NCI-H446 treated with DMSO at 0.1 percent for 48 hours (cell line): ENCODE results near the gene HIVEP3.

Experiments used
- DNase-seq: peaks from one replicate; lab custom pipeline; 2025; lab: John Stamatoyannopoulos, UW

Gene HIVEP3

GRCh38 chr1:41515778-41516167, 402.9 kb downstream of the HIVEP3 start:
- no peak for DNase-seq

DNA sequence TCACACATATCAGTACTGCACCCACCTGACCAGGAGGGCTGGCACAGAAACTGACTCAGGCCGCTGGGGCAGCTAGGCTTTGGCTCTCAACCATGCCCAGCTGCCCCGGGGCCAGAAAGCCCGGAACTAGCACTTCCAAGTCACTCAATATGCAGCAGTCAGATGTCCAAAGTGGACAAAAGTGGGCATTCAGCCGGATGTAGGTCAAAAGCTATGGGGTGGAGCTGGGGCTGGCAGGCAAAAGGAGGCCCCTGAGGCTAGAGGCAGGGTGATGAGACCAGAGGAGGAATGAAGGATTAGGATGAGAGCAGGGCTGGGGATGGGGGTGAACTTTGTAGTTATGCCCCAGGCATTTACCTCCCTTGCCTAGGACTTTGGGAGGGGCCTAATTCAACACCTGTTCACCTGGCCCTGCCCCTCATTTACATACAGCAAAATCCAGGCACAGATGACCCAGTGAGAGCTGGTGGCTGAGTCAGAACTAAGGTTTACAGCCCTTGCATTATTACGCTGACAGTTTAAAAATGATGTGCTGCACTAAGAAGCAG, 403.5 kb downstream of the HIVEP3 start:
- no peak for DNase-seq

GRCh38 chr1:41514381-41514780, 404.3 kb downstream of the HIVEP3 start:
- DNase-seq: no peak

DNA sequence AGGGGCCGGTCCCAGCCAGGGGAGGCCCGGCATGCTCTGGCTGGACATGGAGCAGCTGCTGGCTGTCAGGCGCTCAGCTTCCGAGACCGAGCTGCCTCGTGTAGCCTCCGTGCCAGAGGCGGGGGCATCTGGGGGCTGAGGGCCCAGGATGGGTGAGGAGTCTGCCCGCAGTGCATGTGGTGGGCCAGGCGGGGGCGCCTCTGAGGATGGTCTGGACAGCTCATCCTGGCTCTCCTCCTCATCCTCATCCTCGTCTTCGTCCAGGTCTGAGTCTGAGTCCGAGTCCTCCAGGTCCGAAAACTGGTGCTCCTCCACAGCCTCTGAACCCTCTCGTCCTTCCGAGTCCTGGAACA, 405.4 kb downstream of the HIVEP3 start:
- DNase-seq: no peak

- DNase-seq: no peak
These were observed 405.9 kb downstream of the HIVEP3 start for GRCh38 chr1:41512701-41513382.

GRCh38 chr1:41511239-41511540, 407.5 kb downstream of the HIVEP3 start:
- DNase-seq: no peak

GRCh38 chr1:41510531-41511238, 408.0 kb downstream of the HIVEP3 start:
- DNase-seq: no peak

DNA sequence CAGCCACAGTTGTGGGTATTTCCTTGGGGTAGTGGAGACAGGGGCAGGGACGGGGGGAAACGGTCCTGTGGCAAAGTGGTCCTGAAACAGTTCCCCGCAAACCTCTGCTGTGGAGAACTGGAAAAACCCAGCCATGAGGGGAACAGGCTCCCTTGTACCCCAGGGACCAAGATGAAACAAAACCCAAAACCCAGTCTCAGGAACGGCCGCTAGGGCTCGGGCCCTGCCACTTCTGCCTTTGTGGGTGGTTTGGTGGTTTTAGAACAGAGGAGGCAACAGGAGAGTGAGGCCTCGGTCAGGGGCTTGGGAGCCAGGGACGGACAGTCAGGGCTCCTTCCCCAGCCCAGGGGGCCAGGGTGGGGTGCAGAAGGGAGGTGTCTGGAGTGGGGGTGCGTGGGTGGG, 409.5 kb downstream of the HIVEP3 start:
- DNase-seq: no peak

DNA sequence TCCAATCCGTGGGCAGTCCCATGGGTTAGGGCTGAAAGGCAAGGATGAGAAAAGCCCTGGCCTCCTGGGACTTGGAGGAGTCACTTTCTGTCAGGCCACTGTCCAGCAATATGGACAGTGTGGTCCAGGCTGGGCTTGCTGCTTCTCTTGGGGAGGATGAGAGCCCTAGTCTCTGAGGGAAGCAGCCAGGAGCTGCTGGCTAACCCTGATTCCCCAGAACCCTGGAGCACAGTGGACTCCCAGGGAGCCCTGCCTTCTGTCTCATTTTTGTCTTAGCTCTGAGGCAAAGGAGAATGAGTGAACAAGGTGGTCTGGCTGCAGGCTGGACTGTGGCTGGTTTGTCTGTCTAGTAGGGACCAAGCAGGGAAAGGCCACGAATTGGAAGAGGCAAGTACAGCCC, 410.4 kb downstream of the HIVEP3 start:
- no peak for DNase-seq

GRCh38 chr1:41507836-41508235, 410.9 kb downstream of the HIVEP3 start:
- no peak for DNase-seq

GRCh38 chr1:41507110-41507720, 411.5 kb downstream of the HIVEP3 start:
- DNase-seq: no peak

- peak; percentile 71 for DNase-seq
These were observed 414.3 kb downstream of the HIVEP3 start for GRCh38 chr1:41504114-41505035.

- peak; percentile 71 for DNase-seq
These were observed 415.1 kb downstream of the HIVEP3 start for GRCh38 chr1:41503538-41504113.

- no peak for DNase-seq
These were observed 415.8 kb downstream of the HIVEP3 start for GRCh38 chr1:41502912-41503311.

DNA sequence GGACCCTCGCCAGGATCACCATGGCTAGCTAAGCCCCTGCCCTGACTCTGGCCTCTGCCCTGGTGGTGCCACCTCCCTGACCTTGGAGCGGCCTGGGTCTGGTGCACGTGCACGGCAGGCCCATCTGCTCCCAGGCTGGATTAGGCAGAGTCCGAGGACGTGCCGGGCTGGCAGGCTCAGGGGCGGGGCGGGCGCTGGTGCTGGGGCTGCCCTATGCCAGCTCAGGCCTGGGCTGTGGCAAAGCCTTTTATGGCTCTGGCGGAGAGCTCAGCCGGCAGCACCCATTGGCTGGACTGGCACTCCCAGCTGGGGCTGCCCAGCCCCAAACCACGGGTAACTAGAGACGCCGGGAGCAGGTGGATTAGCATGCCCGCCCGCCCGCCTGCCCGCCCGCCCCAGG, 417.1 kb downstream of the HIVEP3 start:
- DNase-seq: no peak

DNA sequence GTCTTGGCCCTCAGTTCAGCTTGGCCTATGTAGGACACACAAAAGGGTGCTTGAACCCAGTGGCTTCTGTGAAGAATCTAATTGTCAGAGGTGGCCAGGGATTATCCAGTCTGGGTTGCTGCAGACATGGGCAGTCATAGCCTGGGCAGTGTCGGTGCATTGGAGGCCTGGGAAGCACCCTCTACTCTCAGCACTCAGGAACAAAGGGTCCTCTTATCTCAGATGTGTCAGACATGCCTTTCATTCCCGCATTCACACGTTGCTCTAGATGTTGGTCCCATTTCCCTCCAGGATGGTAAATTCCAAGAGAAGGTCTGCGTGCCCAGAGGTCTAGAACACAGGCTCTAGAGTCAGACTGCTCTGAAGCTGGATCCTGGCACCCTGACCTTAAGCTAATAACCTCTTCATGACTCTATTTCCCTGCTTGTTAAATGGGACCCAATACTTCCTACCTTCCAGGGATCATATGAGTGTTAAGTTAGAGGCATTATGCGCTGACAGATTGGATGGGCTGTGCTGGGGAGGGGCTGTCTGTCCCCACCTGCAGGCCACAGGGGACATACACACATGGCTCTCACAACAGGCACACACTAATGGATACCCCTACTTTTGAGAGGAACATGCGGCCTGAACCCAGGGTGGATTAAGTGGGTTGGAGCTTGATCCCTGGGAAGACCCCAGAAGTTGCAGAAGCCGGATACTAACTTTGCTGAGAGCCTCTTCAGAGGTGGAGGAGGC, 417.8 kb downstream of the HIVEP3 start:
- DNase-seq: no peak

- no peak for DNase-seq
These were observed 418.3 kb downstream of the HIVEP3 start for GRCh38 chr1:41500378-41500777.

DNA sequence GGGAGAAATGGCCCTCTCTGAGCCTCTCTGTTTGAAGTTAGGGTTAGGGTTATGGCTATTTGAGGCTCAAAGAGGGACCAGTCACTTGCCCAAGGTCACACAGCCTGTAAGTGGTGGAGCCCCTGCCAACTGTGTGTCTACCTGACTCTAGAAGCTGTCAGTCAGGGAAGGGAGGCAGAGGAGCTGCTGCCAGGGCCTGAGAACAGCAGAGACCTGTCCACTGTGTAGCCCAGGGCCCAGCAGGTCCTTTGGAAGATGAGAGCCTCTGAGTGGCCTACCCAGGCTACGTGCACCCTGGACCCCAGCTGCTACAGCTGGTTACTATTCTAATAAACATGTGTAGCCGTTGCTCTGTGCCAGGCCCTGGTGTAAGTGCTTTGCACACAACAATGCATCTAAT, 419.1 kb downstream of the HIVEP3 start:
- no peak for DNase-seq

DNA sequence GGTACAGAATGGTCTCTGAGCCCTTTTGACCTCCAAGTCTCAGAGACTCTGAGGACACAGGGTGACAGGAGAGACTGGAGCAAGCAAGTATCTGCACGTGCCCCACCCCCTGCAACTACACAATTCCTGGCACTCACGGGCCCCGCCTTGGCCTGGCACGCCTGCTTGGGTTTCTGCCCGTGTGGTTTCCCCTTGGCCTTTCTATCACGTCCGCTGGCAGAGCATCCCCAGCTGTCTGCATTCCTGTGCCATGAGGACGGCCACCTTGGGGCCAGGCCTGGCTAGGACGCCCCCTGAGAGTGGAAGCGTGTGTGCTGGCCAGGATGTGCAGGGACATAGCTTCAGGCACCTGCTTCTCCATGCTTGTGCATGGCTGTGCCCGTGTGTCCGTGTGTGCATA, 419.9 kb downstream of the HIVEP3 start:
- peak; percentile 50 for DNase-seq

GRCh38 chr1:41498391-41498790, 420.3 kb downstream of the HIVEP3 start:
- DNase-seq: no peak

GRCh38 chr1:41497461-41498030, 421.2 kb downstream of the HIVEP3 start:
- DNase-seq: no peak
